ENCODE measurements around the gene CLCA4. TPM values are rescaled to one million over a fixed set of nuclear protein-coding genes. Genes with fewer than 3 reads are reported as not detected.

CLCA4 gene
- total and polyA plus RNA-seq, 2 experiments from 2014 or later = not detected

- Mint-ChIP-seq H3K27me3 (ENCODE audit: insufficient read depth, low read depth, poor library complexity) (no peaks in the 10 kb centered on the region), H3K9me3 (no peaks in the 10 kb centered on the region), H3K36me3 (ENCODE audit: low read depth) (no peaks in the 10 kb centered on the region), H3K27ac (no peak overlapping the region), H3K4me1 (no peaks in the 10 kb centered on the region), H3K4me3 (no peak overlapping the region)
- Histone ChIP-seq H3K4me1 (ENCODE audit: insufficient read depth) (no peaks in the 10 kb centered on the region), H3K36me3 (ENCODE audit: insufficient read depth) (no peaks in the 10 kb centered on the region), H3K4me2 (no peak overlapping the region), H3K4me3 (no peak overlapping the region), H3F3A (replicated peaks; ENCODE audit: low read depth) (no peaks in the 10 kb centered on the region), H2AFZ (no peak overlapping the region), H3K27me3 (ENCODE audit: insufficient read depth) (no peaks in the 10 kb centered on the region), H3K79me2 (replicated peaks; ENCODE audit: insufficient read depth) (no peaks in the 10 kb centered on the region), H3K9me2 (ENCODE audit: insufficient read depth) (no peaks in the 10 kb centered on the region), H3K27ac (ENCODE audit: low read depth) (no peak overlapping the region), H4K20me1 (replicated peaks; ENCODE audit: insufficient read depth) (no peaks in the 10 kb centered on the region)
- no peak for DNase-seq (ENCODE audit: low spot score)
- TF ChIP-seq CTCF (conservative IDR thresholded peaks at IDR 0.05; ENCODE audit: low read depth in 2 of 2) = no peak
- no peak for ATAC-seq
These were observed 36.2 kb downstream of the CLCA4 start for GRCh38 chr1:86583032-86583431.

- Mint-ChIP-seq H3K4me1 (no peaks in the 10 kb centered on the region), H3K27ac (no peak overlapping the region), H3K27me3 (ENCODE audit: insufficient read depth, low read depth, poor library complexity) (no peaks in the 10 kb centered on the region), H3K9me3 (no peaks in the 10 kb centered on the region), H3K4me3 (no peak overlapping the region), H3K36me3 (ENCODE audit: low read depth) (no peaks in the 10 kb centered on the region)
- H4K20me1 ChIP-seq (replicated peaks; ENCODE audit: insufficient read depth) = no peaks in the 10 kb centered on the region
- H3K27me3 ChIP-seq (ENCODE audit: insufficient read depth) = no peaks in the 10 kb centered on the region
- no peak overlapping the region for H3K4me2 ChIP-seq
- H3K27ac ChIP-seq (ENCODE audit: low read depth) = no peak overlapping the region
- DNase-seq (ENCODE audit: low spot score) = no peak
- TF ChIP-seq NANOG (IDR thresholded peaks at IDR 0.05; ENCODE audit: borderline replicate concordance) = no peak
- TF ChIP-seq ZNF114 (CRISPR knock-in tag; IDR thresholded peaks at IDR 0.05) = no peak
- TF ChIP-seq POLR2AphosphoS5 (IDR thresholded peaks at IDR 0.05; ENCODE audit: low read depth) = no peak
- no peak for TF ChIP-seq ETS1 (IDR thresholded peaks at IDR 0.05)
- TF ChIP-seq EZH2 (IDR thresholded peaks at IDR 0.05; ENCODE audit: low read depth, unreplicated experiment) = no peak
- no peak for TF ChIP-seq JUNB (IDR thresholded peaks at IDR 0.05; ENCODE audit: unreplicated experiment)
- H3K4me3 ChIP-seq = no peak overlapping the region
- no peaks in the 10 kb centered on the region for H3F3A ChIP-seq (replicated peaks; ENCODE audit: low read depth)
- no peak for ATAC-seq
- H3K9me2 ChIP-seq (ENCODE audit: insufficient read depth) = no peaks in the 10 kb centered on the region
- H3K79me2 ChIP-seq (replicated peaks; ENCODE audit: insufficient read depth) = no peaks in the 10 kb centered on the region
- H2AFZ ChIP-seq = no peak overlapping the region
- H3K36me3 ChIP-seq (ENCODE audit: insufficient read depth) = no peaks in the 10 kb centered on the region
- H3K4me1 ChIP-seq (ENCODE audit: insufficient read depth) = no peaks in the 10 kb centered on the region
These were observed 36.7 kb downstream of the CLCA4 start for GRCh38 chr1:86583593-86583992.

- Histone ChIP-seq H3K4me2 (no peak overlapping the region), H3K27me3 (ENCODE audit: insufficient read depth) (no peaks in the 10 kb centered on the region), H3K36me3 (ENCODE audit: insufficient read depth) (peaks cover 5% of the 10 kb centered on the region; the same call in 1 of the 2 replicates), H3K9me2 (ENCODE audit: insufficient read depth) (peaks cover 17% of the 10 kb centered on the region; the same call in 1 of the 2 replicates), H3F3A (replicated peaks; ENCODE audit: low read depth) (no peaks in the 10 kb centered on the region), H4K20me1 (replicated peaks; ENCODE audit: insufficient read depth) (no peaks in the 10 kb centered on the region), H2AFZ (peak overlapping the region; percentile 5; the same call in 1 of the 2 replicates), H3K27ac (ENCODE audit: low read depth) (no peak overlapping the region), H3K4me3 (no peak overlapping the region), H3K79me2 (replicated peaks; ENCODE audit: insufficient read depth) (no peaks in the 10 kb centered on the region), H3K4me1 (ENCODE audit: insufficient read depth) (no peaks in the 10 kb centered on the region)
- Mint-ChIP-seq H3K27ac (no peak overlapping the region), H3K36me3 (ENCODE audit: low read depth) (peaks cover 16% of the 10 kb centered on the region), H3K27me3 (ENCODE audit: insufficient read depth, low read depth, poor library complexity) (peaks cover 1% of the 10 kb centered on the region), H3K4me1 (no peaks in the 10 kb centered on the region), H3K9me3 (peaks cover 22% of the 10 kb centered on the region), H3K4me3 (no peak overlapping the region)
- ATAC-seq = peak; percentile 73
- peak; percentile 28 for DNase-seq (ENCODE audit: low spot score)
- no peak for TF ChIP-seq ZNF331 (CRISPR knock-in tag; IDR thresholded peaks at IDR 0.05; ENCODE audit: low read depth)
- TF ChIP-seq EZH2 (IDR thresholded peaks at IDR 0.05; ENCODE audit: low read depth, unreplicated experiment) = no peak
- no peak for TF ChIP-seq EZH2phosphoT487 (IDR thresholded peaks at IDR 0.05; ENCODE audit: unreplicated experiment)
- no peak for TF ChIP-seq STAT1 (IDR thresholded peaks at IDR 0.05; ENCODE audit: unreplicated experiment)
- TF ChIP-seq ETS1 (IDR thresholded peaks at IDR 0.05) = no peak
- no peak for TF ChIP-seq POLR2AphosphoS5 (IDR thresholded peaks at IDR 0.05; ENCODE audit: low read depth)
- no peak for TF ChIP-seq ZNF114 (CRISPR knock-in tag; IDR thresholded peaks at IDR 0.05)
- TF ChIP-seq NANOG (IDR thresholded peaks at IDR 0.05; ENCODE audit: borderline replicate concordance) = no peak
- no peak for TF ChIP-seq JUNB (IDR thresholded peaks at IDR 0.05; ENCODE audit: unreplicated experiment)
These were observed 47.4 kb downstream of the CLCA4 start for GRCh38 chr1:86594284-86594770.

Measured in GM23338 (cell line).